ENCODE results near the gene BUD23. TPM values are rescaled to one million over a fixed set of nuclear protein-coding genes. Genes with fewer than 3 reads are reported as not detected.

BUD23 gene
- total and polyA plus RNA-seq, 2 donors (not counting 1 experiment from before 2014, with no cell fraction given) = 62.4 to 63.9 TPM

GRCh38 chr7:73722785-73723184, 39.4 kb downstream of the BUD23 start:
- no peak for TF ChIP-seq CTCF (IDR thresholded peaks at IDR 0.05)
- no peak for TF ChIP-seq EZH2 (IDR thresholded peaks at IDR 0.05; ENCODE audit: borderline replicate concordance, insufficient read depth, low read depth, low read length, poor library complexity, severe bottlenecking)
- H3K27me3 ChIP-seq (replicated peaks in 1 of 4; ENCODE audit: control extremely low read depth in 1 of 4, control insufficient read depth in 3 of 4, insufficient read depth in 4 of 4, low read length in 3 of 4) = peaks cover 0 to 40% (median 16%) of the 10 kb centered on the region in 4 experiments
- POLR2A ChIA-PET = interaction anchor here (0.6 to 0.7 kb wide), 2 partner anchors 12 to 16 kb away, joined by 4 read pairs; partner anchors contain the start of gene ABHD11
- H3K4me2 ChIP-seq (replicated peaks; ENCODE audit: low read depth, low read length, poor library complexity, severe bottlenecking) = no peak overlapping the region
- H3K9me3 ChIP-seq (ENCODE audit: control extremely low read depth in 1 of 3, control insufficient read depth in 2 of 3, insufficient read depth in 1 of 3, low read length in 2 of 3) = peaks cover 0 to 11% (median 0%) of the 10 kb centered on the region in 3 donors
- H4K20me1 ChIP-seq (ENCODE audit: control insufficient read depth, insufficient read depth, low read length, poor library complexity, severe bottlenecking) = peaks cover 6% of the 10 kb centered on the region
- H3K79me2 ChIP-seq (ENCODE audit: control insufficient read depth, insufficient read depth, low read length) = no peaks in the 10 kb centered on the region
- peaks cover 16% of the 10 kb centered on the region for H3K4me1 Mint-ChIP-seq
- no peak overlapping the region for H2AFZ ChIP-seq (ENCODE audit: insufficient read depth, low read depth, low read length, poor library complexity, severe bottlenecking)
- no peaks in the 10 kb centered on the region for H3K36me3 ChIP-seq (replicated peaks in 1 of 2; ENCODE audit: control extremely low read depth in 1 of 2, control insufficient read depth in 1 of 2, extremely low read depth in 1 of 2, insufficient read depth in 2 of 2, low read length in 1 of 2)
- CTCF ChIA-PET = interaction anchor here (0.6 to 6.4 kb wide), 3 partner anchors 11 to 136 kb away, joined by 3 to 93 read pairs (median 3); no protein-coding TSS in a partner anchor
- H3K27ac ChIP-seq (ENCODE audit: low read length in 2 of 2) = no peak overlapping the region
- intact Hi-C loops (cut with micrococcal nuclease) = no loop called here
- WGBS (ENCODE audit: insufficient coverage) = 66% methylated on average over 5 of the region's 6 CpGs
- ATAC-seq (ENCODE audit: low read depth) (no peak), DNase-seq (no peak)
- no peak overlapping the region for H3K9ac ChIP-seq (ENCODE audit: low read length)
- no peaks in the 10 kb centered on the region for H3K9me3 Mint-ChIP-seq (ENCODE audit: insufficient read depth)
- no peak overlapping the region for H3K4me3 Mint-ChIP-seq
- H3K4me1 ChIP-seq (ENCODE audit: control insufficient read depth in 2 of 2, insufficient read depth in 2 of 2, low read length in 2 of 2) = peaks cover 19 to 21% of the 10 kb centered on the region in 2 donors
- no peak overlapping the region for H3K4me3 ChIP-seq (ENCODE audit: control extremely low read depth in 1 of 5, extremely low read depth in 1 of 5, insufficient read depth in 1 of 5, low read depth in 2 of 5, low read length in 4 of 5)
- peaks cover 12% of the 10 kb centered on the region for H3K27me3 Mint-ChIP-seq
- no peak overlapping the region for H3K27ac Mint-ChIP-seq

DNA sequence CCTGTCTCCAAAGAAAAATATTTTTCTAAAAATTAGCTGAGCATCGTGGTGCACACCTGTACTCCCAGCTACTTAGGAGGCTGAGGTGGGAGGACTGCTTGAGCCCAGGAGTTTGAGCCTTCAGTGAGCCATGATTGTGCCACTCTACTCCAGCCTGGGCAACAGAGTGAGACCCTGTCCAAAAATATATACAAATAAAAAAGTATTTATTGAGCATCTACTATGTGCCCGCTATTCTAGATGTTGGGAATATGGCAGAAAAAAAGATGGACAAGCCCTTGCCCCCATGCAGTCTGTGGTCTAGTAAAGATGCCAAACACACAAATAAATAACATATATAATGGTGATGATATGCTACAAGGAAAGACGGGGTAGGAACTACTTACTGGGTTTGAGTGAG, 40.4 kb downstream of the BUD23 start:
- no peak overlapping the region for H3K4me3 Mint-ChIP-seq
- no peak overlapping the region for H3K27ac Mint-ChIP-seq
- no peak overlapping the region for H3K4me2 ChIP-seq (replicated peaks; ENCODE audit: low read depth, low read length, poor library complexity, severe bottlenecking)
- no peaks in the 10 kb centered on the region for H3K79me2 ChIP-seq (ENCODE audit: control insufficient read depth, insufficient read depth, low read length)
- ChIA-PET POLR2A (no interaction called here), CTCF (interaction anchor here (0.7 to 6.4 kb wide), 5 partner anchors 14 to 118 kb away, joined by 3 to 93 read pairs (median 4); partner anchors contain the start of gene ABHD11)
- peaks cover 0 to 4% (median 0%) of the 10 kb centered on the region in 3 donors for H3K9me3 ChIP-seq (ENCODE audit: control extremely low read depth in 1 of 3, control insufficient read depth in 2 of 3, insufficient read depth in 1 of 3, low read length in 2 of 3)
- H3K27me3 Mint-ChIP-seq = peaks cover 17% of the 10 kb centered on the region
- peaks cover 0 to 38% (median 14%) of the 10 kb centered on the region in 4 experiments for H3K27me3 ChIP-seq (replicated peaks in 1 of 4; ENCODE audit: control extremely low read depth in 1 of 4, control insufficient read depth in 3 of 4, insufficient read depth in 4 of 4, low read length in 3 of 4)
- DNase-seq = no peak
- TF ChIP-seq EZH2 (IDR thresholded peaks at IDR 0.05; ENCODE audit: borderline replicate concordance, insufficient read depth, low read depth, low read length, poor library complexity, severe bottlenecking) = no peak
- H3K9me3 Mint-ChIP-seq (ENCODE audit: insufficient read depth) = no peaks in the 10 kb centered on the region
- intact Hi-C loops (cut with micrococcal nuclease) = no loop called here
- peaks cover 9 to 11% of the 10 kb centered on the region in 2 donors for H3K4me1 ChIP-seq (ENCODE audit: control insufficient read depth in 2 of 2, insufficient read depth in 2 of 2, low read length in 2 of 2)
- H3K27ac ChIP-seq (ENCODE audit: low read length in 2 of 2) = no peak overlapping the region
- WGBS (ENCODE audit: insufficient coverage) = no CpG with 5 or more reads among the region's 3 CpGs
- H4K20me1 ChIP-seq (ENCODE audit: control insufficient read depth, insufficient read depth, low read length, poor library complexity, severe bottlenecking) = no peaks in the 10 kb centered on the region
- no peak overlapping the region for H3K4me3 ChIP-seq (ENCODE audit: control extremely low read depth in 1 of 5, extremely low read depth in 1 of 5, insufficient read depth in 1 of 5, low read depth in 2 of 5, low read length in 4 of 5)
- no peaks in the 10 kb centered on the region for H3K36me3 ChIP-seq (replicated peaks in 1 of 2; ENCODE audit: control extremely low read depth in 1 of 2, control insufficient read depth in 1 of 2, extremely low read depth in 1 of 2, insufficient read depth in 2 of 2, low read length in 1 of 2)
- no peak for ATAC-seq (ENCODE audit: low read depth)
- peaks cover 7% of the 10 kb centered on the region for H3K4me1 Mint-ChIP-seq
- H3K9ac ChIP-seq (ENCODE audit: low read length) = no peak overlapping the region
- H2AFZ ChIP-seq (ENCODE audit: insufficient read depth, low read depth, low read length, poor library complexity, severe bottlenecking) = no peak overlapping the region
